Measurements from ENCODE around the gene VWDE. TPM values are rescaled to one million over a fixed set of nuclear protein-coding genes. Genes with fewer than 3 reads are reported as not detected.

VWDE gene
- total RNA-seq, 1 donor from 2014 or later: 9.8 TPM

GRCh38 chr7:12373580-12374263, 29.9 kb downstream of the VWDE start:
- H4K20me1 ChIP-seq (ENCODE audit: low read depth): no peaks in the 10 kb centered on the region
- no peak overlapping the region for H3K4me3 Mint-ChIP-seq
- no peak for TF ChIP-seq CTCF (IDR thresholded peaks at IDR 0.05)
- TF ChIP-seq EZH2phosphoT487 (IDR thresholded peaks at IDR 0.05): no peak
- no peak for TF ChIP-seq EZH2 (IDR thresholded peaks at IDR 0.05)
- H3K27me3 Mint-ChIP-seq (ENCODE audit: insufficient read depth, low read depth): no peaks in the 10 kb centered on the region
- H2AFZ ChIP-seq (replicated peaks): no peak overlapping the region
- no peak overlapping the region for H3K27ac Mint-ChIP-seq
- no peaks in the 10 kb centered on the region for H3K79me2 ChIP-seq (ENCODE audit: low read depth)
- no peak for DNase-seq (ENCODE audit: low spot score)
- H3K36me3 ChIP-seq: no peaks in the 10 kb centered on the region
- H3K4me3 ChIP-seq: no peak overlapping the region
- H3K4me2 ChIP-seq: no peak overlapping the region
- no peaks in the 10 kb centered on the region for H3K36me3 Mint-ChIP-seq
- no peaks in the 10 kb centered on the region for H3K9me3 ChIP-seq (ENCODE audit: low read depth)
- H3K27me3 ChIP-seq: no peaks in the 10 kb centered on the region
- H3K27ac ChIP-seq: no peak overlapping the region
- H3F3A ChIP-seq (ENCODE audit: low read depth): no peaks in the 10 kb centered on the region
- no peaks in the 10 kb centered on the region for H3K9me3 Mint-ChIP-seq
- H3K4me1 Mint-ChIP-seq: no peaks in the 10 kb centered on the region
- no peaks in the 10 kb centered on the region for H3K4me1 ChIP-seq
- no peak overlapping the region for H3K9ac ChIP-seq

GRCh38 chr7:12370249-12370648, 33.4 kb downstream of the VWDE start:
- TF ChIP-seq EZH2 (IDR thresholded peaks at IDR 0.05): no peak
- TF ChIP-seq EZH2phosphoT487 (IDR thresholded peaks at IDR 0.05): no peak
- TF ChIP-seq CTCF (IDR thresholded peaks at IDR 0.05): no peak
- no peaks in the 10 kb centered on the region for H3K27me3 ChIP-seq

GRCh38 chr7:12369756-12370155, 33.9 kb downstream of the VWDE start:
- Histone ChIP-seq H3K27ac (no peak overlapping the region), H3K4me3 (no peak overlapping the region), H3F3A (ENCODE audit: low read depth) (no peaks in the 10 kb centered on the region), H2AFZ (replicated peaks) (no peak overlapping the region), H4K20me1 (ENCODE audit: low read depth) (no peaks in the 10 kb centered on the region), H3K79me2 (ENCODE audit: low read depth) (no peaks in the 10 kb centered on the region), H3K9ac (no peak overlapping the region), H3K4me2 (no peak overlapping the region), H3K9me3 (ENCODE audit: low read depth) (no peaks in the 10 kb centered on the region), H3K27me3 (no peaks in the 10 kb centered on the region), H3K36me3 (no peaks in the 10 kb centered on the region), H3K4me1 (no peaks in the 10 kb centered on the region)
- no peak overlapping the region for H3K27ac Mint-ChIP-seq
- no peak for TF ChIP-seq EZH2 (IDR thresholded peaks at IDR 0.05)
- no peak for TF ChIP-seq EZH2phosphoT487 (IDR thresholded peaks at IDR 0.05)
- no peak for TF ChIP-seq CTCF (IDR thresholded peaks at IDR 0.05)
- H3K4me3 Mint-ChIP-seq: no peak overlapping the region
- no peaks in the 10 kb centered on the region for H3K27me3 Mint-ChIP-seq (ENCODE audit: insufficient read depth, low read depth)
- no peaks in the 10 kb centered on the region for H3K36me3 Mint-ChIP-seq
- H3K4me1 Mint-ChIP-seq: no peaks in the 10 kb centered on the region
- no peaks in the 10 kb centered on the region for H3K9me3 Mint-ChIP-seq
- no peak for DNase-seq (ENCODE audit: low spot score)

More at GRCh38 chr7:12370249-12370648, 33.4 kb downstream of the VWDE start:
- Histone ChIP-seq H3K9ac (no peak overlapping the region), H3K4me1 (no peaks in the 10 kb centered on the region), H3K79me2 (ENCODE audit: low read depth) (no peaks in the 10 kb centered on the region), H4K20me1 (ENCODE audit: low read depth) (no peaks in the 10 kb centered on the region), H3K36me3 (no peaks in the 10 kb centered on the region), H3K4me2 (no peak overlapping the region), H3K4me3 (no peak overlapping the region), H3K27ac (no peak overlapping the region), H3F3A (ENCODE audit: low read depth) (no peaks in the 10 kb centered on the region), H3K9me3 (ENCODE audit: low read depth) (no peaks in the 10 kb centered on the region), H2AFZ (replicated peaks) (no peak overlapping the region)
- no peak for DNase-seq (ENCODE audit: low spot score)
- H3K9me3 Mint-ChIP-seq: no peaks in the 10 kb centered on the region
- no peaks in the 10 kb centered on the region for H3K4me1 Mint-ChIP-seq
- H3K27me3 Mint-ChIP-seq (ENCODE audit: insufficient read depth, low read depth): no peaks in the 10 kb centered on the region
- H3K4me3 Mint-ChIP-seq: no peak overlapping the region
- H3K27ac Mint-ChIP-seq: no peak overlapping the region
- H3K36me3 Mint-ChIP-seq: no peaks in the 10 kb centered on the region

All from neural progenitor cell (in vitro differentiated cells).